Adrenal gland (tissue), 12 donors: Measurements from ENCODE around the gene AZU1. TPM values are rescaled to one million over a fixed set of nuclear protein-coding genes. Genes with fewer than 3 reads are reported as not detected.

Experiments
- DNase-seq, 7 donors: peaks; one replicate each; pipeline ENCODE4 v3.0.0-alpha.2; 2019 to 2020
- H3K27ac ChIP-seq, 5 donors: fragments of 200-600 bp; sonication (generic) in 4 of 5; 1 replicate in 3 of 5; 2 replicates in 2 of 5; pipeline versions ENCODE4 v1.5.1 to v1.8.0; 2016 to 2020; ENCODE audit warnings: mild to moderate bottlenecking in 1 of 5
- H3K27me3 ChIP-seq: fragments of 200-600 bp; 2 replicates; pipeline ENCODE4 v1.8.0; 2021
- H3K36me3 ChIP-seq, 2 donors: fragments of 200-600 bp; replicated peaks in 1 of 2; 1 replicate in 1 of 2; 2 replicates in 1 of 2; pipeline versions ENCODE4 v1.5.1 to v1.8.0; 2018 to 2022
- H3K4me1 ChIP-seq, 2 donors: fragments of 200-600 bp; replicated peaks in 1 of 2; 1 replicate in 1 of 2; 2 replicates in 1 of 2; pipeline versions ENCODE4 v1.5.1 to v1.8.0; 2018 to 2021
- H3K4me3 ChIP-seq, 4 donors: fragments of 200-600 bp; sonication (generic) in 3 of 4; one replicate each; pipeline ENCODE4 v1.5.1; 2016 to 2018
- H3K9me3 ChIP-seq, 3 donors: fragments of 200-600 bp; sonication (generic) in 1 of 3; replicated peaks in 1 of 3; 1 replicate in 2 of 3; 2 replicates in 1 of 3; pipeline versions ENCODE4 v1.5.1 to v1.8.0; 2016 to 2021
- POLR2A ChIP-seq, 2 donors: fragments of 450-650 bp; IDR thresholded peaks; one replicate each; pipeline ENCODE4 v1.6.1; 2017; ENCODE audit warnings: antibody characterized with exemption in 2 of 2, mild to moderate bottlenecking in 2 of 2, moderate library complexity in 1 of 2
- WGBS, 4 donors: extraction: QIAGEN DNeasy Blood & Tissue Kit in 2 of 4; methylation state at CpG; one replicate each; pipeline versions ENCODE4 v1.1.5 to v1.1.7; 2013 to 2017; 5-methylcytosine and 5-hydroxymethylcytosine counted together
- intact Hi-C, 2 donors: fragments of 100-400 bp; cut with DNase I; formaldehyde crosslinking; loops; one replicate each; pipeline versions ENCODE4 v1.14.1 to v1.15.0; 2022 to 2023
- polyA plus RNA-seq, 3 donors: library from polyadenylated mRNA; stranded (reverse); fragments of 200-250 nt in 2 of 3; fragments of 350-450 nt in 1 of 3; fragmentation: Illumina TruSeq in 1 of 3; extraction: RNeasy Lipid Tissue Mini Kit (QIAGEN cat#74804) in 1 of 3; gene quantifications; one replicate each; pipeline ENCODE4 v1.2.3, GENCODE V29; 2013 to 2014
- total RNA-seq, 9 donors: library from RNA; depleted of rRNA in 4 of 9; stranded (reverse); fragments of >200 nt in 4 of 9; fragments of 120-200 nt in 1 of 9; fragmentation: NEBNext Ultra II Directional in 1 of 9; extraction: Animal tissue kit (Norgen Biotek cat#: 25700) in 1 of 9; gene quantifications; one replicate each; pipeline versions ENCODE4 v1.1.0 to v1.2.4, GENCODE V29; 2013 to 2023
- TF ChIP-seq, protein P1 (sequence below), 6 experiments: fragments of 450-650 bp in 4 of 6; fragments of 200-600 bp in 2 of 6; sonication (generic) in 1 of 6; IDR thresholded peaks; 1 replicate in 5 of 6; 2 replicates in 1 of 6; pipeline versions ENCODE4 v1.5.1 to v1.8.0; 2016 to 2021; ENCODE audit warnings: antibody characterized with exemption in 6 of 6, mild to moderate bottlenecking in 2 of 6, moderate library complexity in 1 of 6
- donor health status: healthy with polysubstance abuse.
- donor health status: Bipolar disorder and iron deficiency.
- donor health status: DM: yes; HTN: yes; CAD: no.
- donor health status: DM: no; HTN: no; CAD: no.
- donor health status: DM: no; HTN: no; CAD: no.
- donor health status: DM: yes; HTN: yes; CAD: no.

The AZU1 gene
- total and polyA plus RNA-seq, 12 donors, result 0.11 to 1.1 (median 0.30) TPM; not detected in 5

DNA sequence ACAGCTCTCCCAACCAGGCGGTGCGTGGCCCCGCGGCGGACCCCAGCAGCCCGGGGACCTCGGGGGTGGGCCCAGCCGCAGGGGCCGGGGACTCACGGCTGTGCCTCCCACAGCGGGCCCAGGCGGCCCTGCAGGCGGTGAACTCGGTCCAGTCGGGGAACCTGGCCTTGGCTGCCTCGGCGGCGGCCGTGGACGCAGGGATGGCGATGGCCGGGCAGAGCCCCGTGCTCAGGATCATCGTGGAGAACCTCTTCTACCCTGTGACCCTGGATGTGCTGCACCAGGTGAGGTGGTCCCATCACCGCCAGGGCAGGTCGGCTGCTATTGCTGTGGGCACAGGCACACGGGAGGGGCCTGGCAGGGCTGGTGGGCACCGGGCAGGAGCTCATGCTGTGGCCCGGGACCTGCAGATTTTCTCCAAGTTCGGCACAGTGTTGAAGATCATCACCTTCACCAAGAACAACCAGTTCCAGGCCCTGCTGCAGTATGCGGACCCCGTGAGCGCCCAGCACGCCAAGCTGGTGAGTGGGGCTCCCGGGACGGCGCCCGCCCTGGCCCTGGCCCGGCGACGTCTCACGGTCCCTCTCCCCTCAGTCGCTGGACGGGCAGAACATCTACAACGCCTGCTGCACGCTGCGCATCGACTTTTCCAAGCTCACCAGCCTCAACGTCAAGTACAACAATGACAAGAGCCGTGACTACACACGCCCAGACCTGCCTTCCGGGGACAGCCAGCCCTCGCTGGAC lies 23.0 kb upstream of the AZU1 start:
- intact Hi-C loops, result no loop called here
- Histone ChIP-seq H3K9me3 (no peaks in the 10 kb centered on the region), H3K36me3 (peaks cover 0 to 72% of the 10 kb centered on the region in 2 donors), H3K27me3 (no peaks in the 10 kb centered on the region), H3K27ac (peak overlapping the region in 1 of 5 donors; percentile 70), H3K4me3 (no peak overlapping the region), H3K4me1 (peaks cover 31 to 44% of the 10 kb centered on the region in 2 donors)
- 80 to 100% (median 88%) methylated on average over 3 to 53 of the region's 53 CpGs for WGBS, 4 donors
- DNase-seq, result no peak
- no peak for TF ChIP-seq POLR2A (IDR thresholded peaks at IDR 0.05)

DNA sequence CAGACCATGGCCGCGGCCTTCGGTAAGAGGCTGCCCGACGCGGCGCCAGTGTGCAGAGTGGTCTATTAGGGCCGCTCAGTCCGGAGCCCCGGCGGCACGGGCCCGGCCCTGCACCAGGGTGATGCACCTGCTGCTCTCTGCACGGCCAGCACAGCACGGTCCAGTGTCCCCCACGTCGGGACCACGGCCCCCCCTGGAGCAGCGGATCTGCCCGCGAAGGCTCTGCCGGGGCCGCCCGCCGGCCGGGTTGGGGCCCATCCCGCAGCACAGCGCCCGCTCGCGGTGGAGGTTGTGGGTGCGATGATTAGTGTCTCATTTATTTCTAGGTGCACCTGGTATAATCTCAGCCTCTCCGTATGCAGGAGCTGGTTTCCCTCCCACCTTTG lies 22.5 kb upstream of the AZU1 start:
- intact Hi-C loops, result no loop called here
- H3K9me3 ChIP-seq, result no peaks in the 10 kb centered on the region
- DNase-seq, result no peak
- H3K27ac ChIP-seq, result peak overlapping the region in 1 of 5 donors; percentile 70
- no peaks in the 10 kb centered on the region for H3K27me3 ChIP-seq
- TF ChIP-seq, protein P1, sequence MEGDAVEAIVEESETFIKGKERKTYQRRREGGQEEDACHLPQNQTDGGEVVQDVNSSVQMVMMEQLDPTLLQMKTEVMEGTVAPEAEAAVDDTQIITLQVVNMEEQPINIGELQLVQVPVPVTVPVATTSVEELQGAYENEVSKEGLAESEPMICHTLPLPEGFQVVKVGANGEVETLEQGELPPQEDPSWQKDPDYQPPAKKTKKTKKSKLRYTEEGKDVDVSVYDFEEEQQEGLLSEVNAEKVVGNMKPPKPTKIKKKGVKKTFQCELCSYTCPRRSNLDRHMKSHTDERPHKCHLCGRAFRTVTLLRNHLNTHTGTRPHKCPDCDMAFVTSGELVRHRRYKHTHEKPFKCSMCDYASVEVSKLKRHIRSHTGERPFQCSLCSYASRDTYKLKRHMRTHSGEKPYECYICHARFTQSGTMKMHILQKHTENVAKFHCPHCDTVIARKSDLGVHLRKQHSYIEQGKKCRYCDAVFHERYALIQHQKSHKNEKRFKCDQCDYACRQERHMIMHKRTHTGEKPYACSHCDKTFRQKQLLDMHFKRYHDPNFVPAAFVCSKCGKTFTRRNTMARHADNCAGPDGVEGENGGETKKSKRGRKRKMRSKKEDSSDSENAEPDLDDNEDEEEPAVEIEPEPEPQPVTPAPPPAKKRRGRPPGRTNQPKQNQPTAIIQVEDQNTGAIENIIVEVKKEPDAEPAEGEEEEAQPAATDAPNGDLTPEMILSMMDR (IDR thresholded peaks at IDR 0.05), result peak in 1 of 6 experiments; percentile 32
- no peak for TF ChIP-seq POLR2A (IDR thresholded peaks at IDR 0.05)
- H3K4me3 ChIP-seq, result no peak overlapping the region
- peaks cover 0 to 76% of the 10 kb centered on the region in 2 donors for H3K36me3 ChIP-seq
- WGBS, 4 donors, result 80 to 87% (median 84%) methylated on average over 1 to 33 of the region's 33 CpGs
- H3K4me1 ChIP-seq, result peaks cover 26 to 38% of the 10 kb centered on the region in 2 donors

- DNase-seq, result peak in 1 of 7 donors; percentile 22
- intact Hi-C loops, result no loop called here
- Histone ChIP-seq H3K4me3 (no peak overlapping the region), H3K9me3 (no peaks in the 10 kb centered on the region), H3K36me3 (peaks cover 0 to 77% of the 10 kb centered on the region in 2 donors), H3K27me3 (no peaks in the 10 kb centered on the region), H3K27ac (no peak overlapping the region), H3K4me1 (peaks cover 18 to 31% of the 10 kb centered on the region in 2 donors)
- 88 to 90% (median 90%) methylated on average over 39 to 93 of the region's 93 CpGs for WGBS, 4 donors
- TF ChIP-seq, protein P1 (IDR thresholded peaks at IDR 0.05), result peak in 1 of 6 experiments; percentile 2
- no peak for TF ChIP-seq POLR2A (IDR thresholded peaks at IDR 0.05)
These were observed 21.8 kb upstream of the AZU1 start for GRCh38 chr19:805600-806550.

- no peaks in the 10 kb centered on the region for H3K27me3 ChIP-seq
- H3K4me3 ChIP-seq, result no peak overlapping the region
- TF ChIP-seq, protein P1 (IDR thresholded peaks at IDR 0.05), result peak in 1 of 6 experiments; percentile 4
- no peak for TF ChIP-seq POLR2A (IDR thresholded peaks at IDR 0.05)
- WGBS, 4 donors, result 82 to 94% (median 86%) methylated on average over 18 to 34 of the region's 34 CpGs
- H3K27ac ChIP-seq, result no peak overlapping the region
- intact Hi-C loops, result no loop called here
- no peak for DNase-seq
- H3K9me3 ChIP-seq, result no peaks in the 10 kb centered on the region
- H3K4me1 ChIP-seq, result peaks cover 8 to 21% of the 10 kb centered on the region in 2 donors
- peaks cover 0 to 87% of the 10 kb centered on the region in 2 donors for H3K36me3 ChIP-seq
These were observed 20.7 kb upstream of the AZU1 start for GRCh38 chr19:806815-807421.
